D721Med (cell line): ENCODE measurements around the gene LRRN2.

Experiments
- DNase-seq: peaks from one replicate; pipeline ENCODE4 v3.0.0; 2011; ENCODE audit warnings: low spot score; ENCODE audit not compliant: insufficient read length
- FAIRE-seq: peaks from 2 replicates; lab custom pipeline; 2011; peaks lifted over from hg19 to GRCh38; lab: Jason Lieb, UNC
- TF ChIP-seq, protein P1 (sequence below): IDR thresholded peaks from 2 replicates; pipeline ENCODE4 v1.5.1; 2012; ENCODE audit warnings: mild to moderate bottlenecking, control low read depth; ENCODE audit not compliant: insufficient read depth; ENCODE audit errors: missing control alignments

Gene LRRN2

DNA sequence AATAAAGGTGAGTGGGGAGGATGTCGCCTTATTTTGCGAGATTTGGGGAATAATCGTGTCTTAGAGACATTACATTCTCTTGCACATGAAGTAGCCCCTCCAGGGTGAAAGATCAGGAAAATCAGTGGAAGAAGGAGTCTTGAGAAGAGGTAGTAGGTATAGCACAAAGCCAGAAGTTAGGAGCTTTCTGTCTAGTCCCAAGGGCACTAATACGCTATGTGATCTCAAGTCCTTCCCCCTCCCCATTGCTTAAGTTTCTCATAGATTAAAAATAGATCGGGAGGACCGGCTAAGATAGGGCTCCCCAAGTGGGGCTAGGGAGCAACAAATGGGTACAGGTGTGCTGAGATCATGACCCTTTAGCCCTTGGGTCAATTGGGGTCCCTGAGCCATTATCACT, 13.5 kb downstream of the LRRN2 start:
- TF ChIP-seq, protein P1, sequence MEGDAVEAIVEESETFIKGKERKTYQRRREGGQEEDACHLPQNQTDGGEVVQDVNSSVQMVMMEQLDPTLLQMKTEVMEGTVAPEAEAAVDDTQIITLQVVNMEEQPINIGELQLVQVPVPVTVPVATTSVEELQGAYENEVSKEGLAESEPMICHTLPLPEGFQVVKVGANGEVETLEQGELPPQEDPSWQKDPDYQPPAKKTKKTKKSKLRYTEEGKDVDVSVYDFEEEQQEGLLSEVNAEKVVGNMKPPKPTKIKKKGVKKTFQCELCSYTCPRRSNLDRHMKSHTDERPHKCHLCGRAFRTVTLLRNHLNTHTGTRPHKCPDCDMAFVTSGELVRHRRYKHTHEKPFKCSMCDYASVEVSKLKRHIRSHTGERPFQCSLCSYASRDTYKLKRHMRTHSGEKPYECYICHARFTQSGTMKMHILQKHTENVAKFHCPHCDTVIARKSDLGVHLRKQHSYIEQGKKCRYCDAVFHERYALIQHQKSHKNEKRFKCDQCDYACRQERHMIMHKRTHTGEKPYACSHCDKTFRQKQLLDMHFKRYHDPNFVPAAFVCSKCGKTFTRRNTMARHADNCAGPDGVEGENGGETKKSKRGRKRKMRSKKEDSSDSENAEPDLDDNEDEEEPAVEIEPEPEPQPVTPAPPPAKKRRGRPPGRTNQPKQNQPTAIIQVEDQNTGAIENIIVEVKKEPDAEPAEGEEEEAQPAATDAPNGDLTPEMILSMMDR: no peak
- DNase-seq: no peak
- no peak for FAIRE-seq

DNA sequence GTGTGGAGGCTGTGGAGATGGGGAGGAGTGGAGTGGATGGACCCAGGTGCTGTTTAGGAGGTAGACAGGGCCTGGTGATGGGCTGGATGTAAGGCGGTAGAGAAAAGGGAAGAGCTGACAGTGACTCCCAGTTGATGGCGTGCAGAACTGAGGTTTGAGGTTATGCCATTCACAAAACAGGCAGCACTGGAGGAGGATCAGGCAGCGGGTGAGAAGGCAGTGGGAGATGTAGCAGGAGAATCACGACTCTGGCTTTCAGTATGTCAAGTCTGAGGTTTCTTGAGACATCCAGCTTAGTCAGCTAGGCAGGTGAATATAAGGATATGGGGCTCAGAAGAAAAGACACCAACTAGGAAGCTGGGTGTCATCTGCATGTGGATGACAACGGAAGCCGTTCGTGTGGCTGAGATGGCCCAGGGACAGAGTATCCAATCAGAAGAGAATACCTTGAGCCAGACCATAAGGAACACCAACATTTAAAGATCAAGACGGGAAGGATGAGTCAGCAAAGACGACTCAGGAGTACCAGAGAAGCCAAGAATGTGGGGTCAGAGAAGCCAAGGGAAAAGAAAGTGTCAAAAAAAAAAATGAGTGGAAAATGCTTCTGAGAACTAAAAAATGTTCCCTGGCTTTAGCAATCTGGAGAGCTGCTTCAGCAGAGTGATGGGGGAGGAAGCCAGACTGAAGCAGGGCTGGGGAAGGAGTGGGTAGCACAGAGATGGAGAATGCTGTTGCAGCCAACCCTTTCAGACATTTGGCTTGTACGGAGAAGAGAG, 15.2 kb downstream of the LRRN2 start:
- no peak for DNase-seq
- TF ChIP-seq, protein P1: no peak
- FAIRE-seq: no peak

DNA sequence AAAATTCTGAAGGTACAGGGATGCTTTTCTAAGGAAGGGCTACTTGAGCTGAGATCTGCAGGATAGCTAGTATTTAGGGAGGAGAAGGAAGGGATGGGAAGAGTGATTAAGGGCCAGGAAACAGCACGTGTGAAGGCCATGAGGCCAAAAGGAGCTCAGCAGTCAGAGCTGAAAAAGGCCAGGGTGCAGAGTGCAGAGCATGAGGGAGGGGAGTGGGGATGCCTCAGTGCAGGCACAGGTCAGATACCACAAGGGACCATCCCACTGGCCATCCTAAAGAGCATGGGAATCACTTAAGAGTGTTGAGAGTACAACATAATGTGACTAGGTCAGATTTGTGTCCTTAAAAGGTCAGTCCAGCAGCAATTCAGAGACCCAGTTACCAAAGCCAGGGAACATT, 16.0 kb downstream of the LRRN2 start:
- FAIRE-seq (no peak), DNase-seq (no peak)
- TF ChIP-seq, protein P1: no peak

DNA sequence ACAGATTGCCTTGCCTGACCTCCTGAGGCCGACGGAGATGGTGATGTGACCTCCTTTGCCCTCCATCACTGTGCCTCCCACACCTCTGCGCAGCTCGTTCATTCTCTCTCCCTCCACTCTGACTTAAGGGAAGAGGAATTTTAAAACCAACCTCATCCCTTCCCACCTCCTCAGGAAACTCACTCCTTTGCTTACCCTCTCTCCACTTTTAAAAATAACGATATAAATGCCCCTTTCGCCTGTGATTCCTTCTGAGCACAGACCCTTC, 21.2 kb downstream of the LRRN2 start:
- no peak for FAIRE-seq

DNA sequence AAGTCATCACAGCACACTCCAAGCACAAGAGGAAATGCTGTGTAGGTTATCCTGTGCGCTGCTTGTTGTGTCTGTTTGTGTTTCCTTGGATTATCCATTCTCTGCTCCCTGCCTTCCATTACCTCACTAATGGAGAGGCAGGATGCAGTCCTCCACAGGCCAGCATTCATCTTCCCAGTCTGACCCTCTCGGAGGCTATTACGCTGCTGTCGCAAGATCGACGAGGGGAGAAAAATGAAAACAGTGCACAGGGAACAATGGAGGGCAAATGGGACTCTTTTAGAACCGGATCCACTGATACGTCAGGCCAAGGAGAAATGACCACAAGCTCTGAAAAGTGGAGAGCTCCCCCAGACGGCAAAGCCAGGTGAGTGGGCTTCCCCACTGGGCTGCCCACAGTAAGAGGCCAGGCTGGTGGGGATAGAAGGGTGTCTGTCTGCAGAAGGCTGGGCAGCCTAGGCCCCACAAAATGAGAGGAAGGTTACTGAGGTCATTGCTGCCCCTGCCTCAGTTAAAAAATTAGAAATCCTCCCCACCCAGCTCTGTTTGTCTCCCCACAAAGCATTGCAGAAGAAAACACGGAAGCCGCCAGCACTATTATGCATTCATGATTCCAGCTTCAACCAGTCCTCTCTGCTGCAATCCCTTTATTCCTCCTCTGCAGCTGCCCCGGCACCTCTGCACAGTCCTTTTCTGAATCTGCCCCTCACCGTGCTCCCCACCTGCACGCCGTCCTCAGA, 21.7 kb downstream of the LRRN2 start:
- DNase-seq (no peak), FAIRE-seq (no peak)
- TF ChIP-seq, protein P1: no peak

More for the DNA sequence above, 21.2 kb downstream of the LRRN2 start:
- TF ChIP-seq, protein P1: no peak
- no peak for DNase-seq

DNA sequence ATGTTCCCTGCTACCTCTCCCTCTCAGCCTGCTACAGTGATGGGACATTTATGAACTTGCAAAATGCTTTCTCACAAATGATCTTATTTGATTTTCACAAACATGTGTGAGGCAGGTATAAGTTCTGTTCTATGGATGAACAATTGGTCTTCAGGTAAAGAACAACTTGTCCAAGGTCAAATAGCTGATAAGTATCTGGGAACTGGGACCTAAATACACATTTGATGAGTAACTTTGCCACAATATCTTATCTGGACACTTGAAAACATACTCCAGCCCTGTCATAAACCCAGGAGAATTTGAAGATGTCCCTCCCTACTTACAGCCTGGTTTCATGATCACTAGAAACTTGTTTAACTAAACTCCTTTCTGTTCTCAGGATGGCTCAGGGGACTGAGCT, 23.0 kb downstream of the LRRN2 start:
- DNase-seq (no peak), FAIRE-seq (no peak)
- TF ChIP-seq, protein P1: no peak

DNA sequence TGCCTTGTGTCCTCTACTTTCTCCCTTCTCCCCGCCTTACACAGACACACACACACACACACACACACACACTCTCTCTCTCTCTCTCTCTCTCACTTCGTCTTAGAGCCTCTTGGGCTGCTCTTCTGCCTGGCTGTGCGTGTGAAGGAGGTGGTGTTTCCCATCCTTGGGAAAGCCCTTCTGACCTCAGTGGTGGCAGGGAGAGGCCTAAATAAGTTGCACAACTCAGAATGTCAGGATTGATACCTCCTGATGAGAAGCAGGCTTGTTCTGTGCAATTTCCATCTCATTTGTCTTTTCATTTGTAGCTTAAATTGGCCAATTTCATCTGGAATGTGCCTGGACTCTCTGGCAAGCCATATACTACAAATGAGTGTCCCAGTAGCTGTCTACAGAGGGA, 25.0 kb downstream of the LRRN2 start:
- DNase-seq (no peak), FAIRE-seq (no peak)
- TF ChIP-seq, protein P1: no peak
